ENCODE measurements around the gene FAM234B. TPM values are rescaled to one million over a fixed set of nuclear protein-coding genes. Genes with fewer than 3 reads are reported as not detected.
"Not testable (repeated sequence)": the region's sequence is repeated elsewhere in the genome, so short reads cannot be mapped to it uniquely, and the experiment has no call there.

FAM234B gene
- total RNA-seq, 1 donor from 2014 or later, result 9.5 TPM

DNA sequence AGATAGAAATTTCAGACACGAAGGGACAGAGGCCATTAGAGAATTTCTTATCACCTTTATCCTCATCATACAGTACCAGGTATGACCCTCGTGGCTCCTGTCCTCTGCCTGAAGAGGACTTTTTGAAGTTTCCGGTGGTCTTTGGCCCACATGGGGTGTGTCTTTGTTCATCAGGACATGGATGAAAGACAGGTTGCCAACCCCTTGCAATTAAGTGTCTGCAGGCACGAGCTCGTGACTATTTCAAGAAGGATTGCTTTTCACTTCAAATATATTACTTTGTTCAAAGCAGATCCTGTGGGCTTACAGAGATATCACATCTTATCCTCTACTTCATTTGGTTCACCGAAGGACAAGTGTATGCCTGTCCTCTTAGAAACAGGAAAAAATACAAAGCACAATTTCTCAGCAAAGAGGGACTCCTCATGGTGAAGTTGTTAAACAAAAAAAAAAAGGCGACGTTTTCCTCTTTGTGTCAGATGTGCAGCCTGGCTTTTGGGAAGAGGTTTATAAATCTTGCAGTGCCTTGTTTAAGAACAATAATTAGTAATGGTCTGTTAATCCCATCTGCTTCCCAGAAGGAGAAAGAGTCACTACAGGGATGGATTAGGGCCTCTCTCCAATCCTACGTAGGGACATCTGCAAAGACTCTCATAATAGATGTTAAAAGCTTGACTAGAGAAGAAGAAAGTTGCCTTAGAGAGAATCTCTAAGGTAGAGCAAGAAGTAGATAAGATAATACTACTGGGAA is 13.5 kb upstream of the FAM234B start:
- H3K4me1 Mint-ChIP-seq, result peaks cover 4% of the 10 kb centered on the region
- TF ChIP-seq, protein P1, sequence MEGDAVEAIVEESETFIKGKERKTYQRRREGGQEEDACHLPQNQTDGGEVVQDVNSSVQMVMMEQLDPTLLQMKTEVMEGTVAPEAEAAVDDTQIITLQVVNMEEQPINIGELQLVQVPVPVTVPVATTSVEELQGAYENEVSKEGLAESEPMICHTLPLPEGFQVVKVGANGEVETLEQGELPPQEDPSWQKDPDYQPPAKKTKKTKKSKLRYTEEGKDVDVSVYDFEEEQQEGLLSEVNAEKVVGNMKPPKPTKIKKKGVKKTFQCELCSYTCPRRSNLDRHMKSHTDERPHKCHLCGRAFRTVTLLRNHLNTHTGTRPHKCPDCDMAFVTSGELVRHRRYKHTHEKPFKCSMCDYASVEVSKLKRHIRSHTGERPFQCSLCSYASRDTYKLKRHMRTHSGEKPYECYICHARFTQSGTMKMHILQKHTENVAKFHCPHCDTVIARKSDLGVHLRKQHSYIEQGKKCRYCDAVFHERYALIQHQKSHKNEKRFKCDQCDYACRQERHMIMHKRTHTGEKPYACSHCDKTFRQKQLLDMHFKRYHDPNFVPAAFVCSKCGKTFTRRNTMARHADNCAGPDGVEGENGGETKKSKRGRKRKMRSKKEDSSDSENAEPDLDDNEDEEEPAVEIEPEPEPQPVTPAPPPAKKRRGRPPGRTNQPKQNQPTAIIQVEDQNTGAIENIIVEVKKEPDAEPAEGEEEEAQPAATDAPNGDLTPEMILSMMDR (IDR thresholded peaks at IDR 0.05; ENCODE audit: unreplicated experiment), result no peak
- H3K9me3 Mint-ChIP-seq, result no peaks in the 10 kb centered on the region
- H3K27me3 Mint-ChIP-seq (ENCODE audit: low read depth), result no peaks in the 10 kb centered on the region
- H3K27ac Mint-ChIP-seq, result no peak overlapping the region
- H3K4me3 Mint-ChIP-seq, result no peak overlapping the region
- no peak for DNase-seq (ENCODE audit: low spot score in 2 of 2, unreplicated experiment in 2 of 2)
- no peaks in the 10 kb centered on the region for H3K36me3 Mint-ChIP-seq

DNA sequence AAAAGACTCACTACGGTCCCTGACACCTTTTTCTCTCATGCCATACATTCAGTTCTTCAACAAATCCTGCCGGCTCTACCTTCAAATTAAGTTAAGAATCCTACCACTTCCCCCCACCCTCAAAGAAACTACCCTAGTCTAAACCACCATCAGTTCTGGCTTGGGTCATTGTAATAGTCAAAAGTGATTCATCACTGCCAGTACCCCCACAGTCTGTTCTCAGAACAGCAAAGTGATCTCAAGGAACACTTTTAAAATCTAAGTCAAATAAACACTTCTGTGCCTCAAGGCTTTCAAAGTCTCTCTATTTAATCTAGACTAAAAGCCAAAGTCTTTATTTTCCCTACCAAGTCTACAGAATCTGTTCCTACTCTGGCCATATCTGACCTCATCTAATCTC is 12.0 kb upstream of the FAM234B start:
- Mint-ChIP-seq H3K36me3 (no peaks in the 10 kb centered on the region), H3K27me3 (ENCODE audit: low read depth) (no peaks in the 10 kb centered on the region), H3K27ac (no peak overlapping the region), H3K9me3 (no peaks in the 10 kb centered on the region), H3K4me1 (peaks cover 4% of the 10 kb centered on the region), H3K4me3 (no peak overlapping the region)
- TF ChIP-seq, protein P1 (IDR thresholded peaks at IDR 0.05; ENCODE audit: unreplicated experiment), result no peak
- DNase-seq (ENCODE audit: low spot score in 2 of 2, unreplicated experiment in 2 of 2), result no peak

DNA sequence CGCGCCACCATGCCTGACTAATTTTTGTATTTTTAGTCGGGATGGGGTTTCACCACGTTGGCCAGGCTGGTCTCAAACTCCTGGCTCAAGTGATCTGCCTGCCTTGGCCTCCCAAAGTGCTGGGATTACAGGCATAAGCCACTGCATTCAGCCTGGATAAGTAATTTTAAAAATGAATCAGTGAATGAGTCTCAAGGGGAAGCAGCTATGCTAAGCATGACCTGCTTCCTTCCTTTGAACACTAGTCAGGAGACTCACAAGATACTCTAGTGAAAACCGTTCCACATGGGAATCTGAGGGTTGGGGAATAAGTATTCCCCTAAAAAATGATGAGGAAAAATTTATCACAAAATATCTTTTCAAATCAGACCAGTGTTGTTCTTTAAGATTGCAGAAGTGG is 10.7 kb upstream of the FAM234B start:
- Mint-ChIP-seq H3K27ac (peak overlapping the region; percentile 44), H3K4me1 (peaks cover 4% of the 10 kb centered on the region), H3K27me3 (ENCODE audit: low read depth) (no peaks in the 10 kb centered on the region), H3K4me3 (no peak overlapping the region), H3K36me3 (no peaks in the 10 kb centered on the region), H3K9me3 (no peaks in the 10 kb centered on the region)
- TF ChIP-seq, protein P1 (IDR thresholded peaks at IDR 0.05; ENCODE audit: unreplicated experiment), result no peak
- DNase-seq (ENCODE audit: low spot score in 2 of 2, unreplicated experiment in 2 of 2), result no peak

DNA sequence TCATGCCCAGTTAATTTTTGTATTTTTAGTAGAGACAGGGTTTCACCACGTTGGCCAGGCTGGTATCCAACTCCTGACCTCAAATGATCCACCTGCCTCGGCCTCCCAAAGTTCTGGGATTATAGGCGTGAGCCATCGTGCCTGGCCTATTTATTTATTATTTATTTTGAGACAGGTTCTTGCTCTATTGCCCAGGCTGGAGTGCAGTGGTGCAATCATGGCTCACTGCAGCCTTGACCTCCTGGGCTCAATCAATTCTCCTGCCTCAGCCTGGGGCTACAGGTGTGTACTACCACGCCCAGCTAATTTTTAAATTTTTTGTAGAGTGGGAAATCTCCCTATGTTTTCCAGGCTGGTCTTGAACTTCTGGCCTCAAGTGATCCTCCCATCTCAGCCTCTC is 8.8 kb upstream of the FAM234B start:
- H3K27me3 Mint-ChIP-seq (ENCODE audit: low read depth); H3K27ac Mint-ChIP-seq; H3K4me3 Mint-ChIP-seq; H3K9me3 Mint-ChIP-seq; H3K36me3 Mint-ChIP-seq; DNase-seq (ENCODE audit: low spot score in 2 of 2, unreplicated experiment in 2 of 2): not testable (repeated sequence)
- H3K4me1 Mint-ChIP-seq, result peaks cover 23% of the 10 kb centered on the region

DNA sequence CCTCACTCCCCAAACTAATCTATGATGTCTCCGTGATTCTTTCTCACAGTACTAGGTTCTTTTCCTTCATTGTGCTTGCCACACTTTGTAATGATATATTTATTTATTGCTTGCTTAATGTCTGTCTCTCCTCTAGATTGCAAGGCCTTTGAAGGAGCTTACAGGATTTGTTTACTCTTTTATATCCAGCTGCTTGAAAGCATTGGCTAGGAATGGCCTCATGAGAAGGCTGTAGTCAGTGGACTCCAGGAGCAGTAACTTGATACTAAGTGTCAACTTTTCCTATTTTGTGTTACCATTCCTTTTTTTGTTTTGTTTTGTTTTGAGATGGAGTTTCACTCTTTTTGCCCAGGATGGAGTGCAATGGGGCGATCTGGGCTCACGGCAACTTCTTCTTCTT is 7.3 kb upstream of the FAM234B start:
- Mint-ChIP-seq H3K36me3 (no peaks in the 10 kb centered on the region), H3K27ac (no peak overlapping the region), H3K4me1 (peaks cover 35% of the 10 kb centered on the region), H3K27me3 (ENCODE audit: low read depth) (no peaks in the 10 kb centered on the region), H3K9me3 (no peaks in the 10 kb centered on the region), H3K4me3 (no peak overlapping the region)
- TF ChIP-seq, protein P1 (IDR thresholded peaks at IDR 0.05; ENCODE audit: unreplicated experiment), result no peak
- DNase-seq (ENCODE audit: low spot score in 2 of 2, unreplicated experiment in 2 of 2), result no peak

DNA sequence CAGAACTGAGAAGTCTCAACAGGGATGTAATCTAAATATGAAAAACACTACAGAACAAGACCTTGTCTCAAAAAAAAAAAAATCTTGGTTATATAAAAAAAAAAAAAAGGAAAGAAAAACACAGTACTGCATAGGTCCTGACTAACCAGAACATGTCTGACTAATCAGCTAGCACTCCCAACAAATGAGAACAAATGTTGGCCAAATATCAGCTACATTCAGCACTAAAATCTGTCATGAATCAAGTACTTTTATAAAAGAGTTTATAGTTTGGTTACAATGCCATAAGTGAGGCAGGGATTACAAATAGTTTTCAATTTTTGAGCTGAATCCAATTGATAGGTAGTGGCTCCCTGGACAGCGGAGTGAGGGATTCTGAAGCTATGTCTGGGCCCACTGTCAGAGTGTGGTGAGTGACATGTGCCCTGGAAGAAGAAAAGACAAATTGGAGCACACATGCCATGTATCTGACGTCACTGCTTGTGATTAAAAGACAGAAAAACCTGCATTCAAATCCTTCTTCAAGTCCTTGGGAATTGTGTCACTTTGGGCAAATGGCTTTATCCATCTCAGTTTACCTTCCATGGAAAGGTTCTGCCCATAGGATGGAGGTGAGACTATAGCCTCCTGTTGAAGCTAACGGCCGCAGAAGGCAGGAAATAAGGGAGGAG is 5.6 kb upstream of the FAM234B start:
- Mint-ChIP-seq H3K27ac (no peak overlapping the region), H3K4me1 (peaks cover 39% of the 10 kb centered on the region), H3K36me3 (no peaks in the 10 kb centered on the region), H3K27me3 (ENCODE audit: low read depth) (no peaks in the 10 kb centered on the region), H3K4me3 (no peak overlapping the region), H3K9me3 (no peaks in the 10 kb centered on the region)
- no peak for DNase-seq (ENCODE audit: low spot score in 2 of 2, unreplicated experiment in 2 of 2)
- TF ChIP-seq, protein P1 (IDR thresholded peaks at IDR 0.05; ENCODE audit: unreplicated experiment), result no peak
